HG03469 (cell line): ENCODE data around the gene TMED9.
"Not testable (repeated sequence)": the region's sequence is repeated elsewhere in the genome, so short reads cannot be mapped to it uniquely, and the experiment has no call there.

Experiments used
- ATAC-seq: cut with Tn5 transposase; IDR thresholded peaks from one replicate; pipeline ENCODE4 v1.9.1; 2021; ENCODE audit warnings: mild to moderate bottlenecking, moderate library complexity, moderate number of reproducible peaks; ENCODE audit not compliant: unreplicated experiment

Gene TMED9

GRCh38 chr5:177605667-177606066 is 13.7 kb downstream of the TMED9 start:
- no peak for ATAC-seq

GRCh38 chr5:177606071-177607051 is 14.4 kb downstream of the TMED9 start:
- ATAC-seq, result no peak

GRCh38 chr5:177607115-177607451 is 15.1 kb downstream of the TMED9 start:
- no peak for ATAC-seq

GRCh38 chr5:177607452-177608192 is 15.6 kb downstream of the TMED9 start:
- ATAC-seq, result no peak

GRCh38 chr5:177608243-177609075 is 16.5 kb downstream of the TMED9 start:
- ATAC-seq, result no peak

- no peak for ATAC-seq
These were observed 17.4 kb downstream of the TMED9 start for GRCh38 chr5:177609076-177610059.

GRCh38 chr5:177610131-177610769 is 18.2 kb downstream of the TMED9 start:
- ATAC-seq, result no peak

- no peak for ATAC-seq
These were observed 18.9 kb downstream of the TMED9 start for GRCh38 chr5:177610770-177611445.

- no peak for ATAC-seq
These were observed 19.6 kb downstream of the TMED9 start for GRCh38 chr5:177611446-177612214.

GRCh38 chr5:177612215-177612673 is 20.2 kb downstream of the TMED9 start:
- ATAC-seq, result no peak

- no peak for ATAC-seq
These were observed 28.6 kb downstream of the TMED9 start for GRCh38 chr5:177620560-177620959.

- not testable (repeated sequence) for ATAC-seq
These were observed 32.2 kb downstream of the TMED9 start for GRCh38 chr5:177624172-177624571.

GRCh38 chr5:177630186-177630585 is 38.2 kb downstream of the TMED9 start:
- ATAC-seq, result not testable (repeated sequence)

GRCh38 chr5:177634912-177635311 is 42.9 kb downstream of the TMED9 start:
- ATAC-seq, result not testable (repeated sequence)

GRCh38 chr5:177645462-177645861 is 53.5 kb downstream of the TMED9 start:
- not testable (repeated sequence) for ATAC-seq
